Measurements from ENCODE around the gene RIN1. TPM values are rescaled to one million over a fixed set of nuclear protein-coding genes. Genes with fewer than 3 reads are reported as not detected.

RIN1 gene
- total and polyA plus RNA-seq, 9 of the 15 experiments (the other 6 are each of a cell fraction or from before 2014, with no cell fraction given), result 0.01 to 1.2 (median 0.45) TPM; not detected in 1

- no peak for FAIRE-seq
- intact Hi-C loops (cut with micrococcal nuclease), result no loop called here
- H3K4me3 ChIP-seq, result peak overlapping the region; percentile 67
- WGBS (ENCODE audit: insufficient coverage, low coverage, missing lambda C conversion rate), result 69% methylated on average over 68 of the region's 68 CpGs
- H3K27me3 ChIP-seq (ENCODE audit: control insufficient read depth in 2 of 2, insufficient read depth in 2 of 2, low read length in 2 of 2), result no peaks in the 10 kb centered on the region
- H3K4me1 ChIP-seq (replicated peaks in 1 of 2; ENCODE audit: control insufficient read depth in 2 of 2, insufficient read depth in 2 of 2, low read length in 2 of 2), result peaks cover 28 to 40% of the 10 kb centered on the region in 2 experiments
- no peak for ATAC-seq
- peak overlapping the region; percentile 57; the same call in 2 of the 3 replicates for H3K27ac ChIP-seq (ENCODE audit: extremely low read depth, low read depth, low read length)
- peaks cover 15% of the 10 kb centered on the region; the same call in 2 of the 3 replicates for H3K36me3 ChIP-seq (ENCODE audit: control insufficient read depth, insufficient read depth, low read length)
- no peaks in the 10 kb centered on the region for H4K20me1 ChIP-seq (replicated peaks; ENCODE audit: control insufficient read depth, insufficient read depth, low read length)
- peak overlapping the region; percentile 64 to 99 for H3K9ac ChIP-seq (ENCODE audit: insufficient read depth in 1 of 2, low read depth in 2 of 2, low read length in 2 of 2)
- DNase-seq (ENCODE audit: extremely low read depth in 1 of 4, low spot score in 3 of 4), result no peak
- ChIA-PET POLR2A (interaction anchor here (0.7 to 2.0 kb wide), 5 partner anchors 14 to 524 kb away, joined by 3 to 12 read pairs (median 5); partner anchors contain the start of gene YIF1A), CTCF (ENCODE audit: low intra/inter-chr PET ratio) (no interaction called here)
- H3K79me2 ChIP-seq (ENCODE audit: control insufficient read depth, insufficient read depth, low read length), result peaks cover 23% of the 10 kb centered on the region
- H3K9me3 ChIP-seq (replicated peaks; ENCODE audit: control insufficient read depth, insufficient read depth, low read depth, low read length), result no peaks in the 10 kb centered on the region
- H3K9me1 ChIP-seq (ENCODE audit: control insufficient read depth, insufficient read depth, low read length), result no peaks in the 10 kb centered on the region
- no TSS peak for BruUV-seq (replicated peaks)
- peak overlapping the region; percentile 95 for H3K4me2 ChIP-seq (ENCODE audit: insufficient read depth, low read length)
- in situ Hi-C loops (cut with MboI), result no loop called here
- H2AFZ ChIP-seq (ENCODE audit: low read depth, low read length), result peak overlapping the region; percentile 97
- TF ChIP-seq CBX3 (IDR thresholded peaks at IDR 0.05; ENCODE audit: borderline replicate concordance in 1 of 2, low read length in 2 of 2), result no peak
- TF ChIP-seq RCOR1 (IDR thresholded peaks at IDR 0.05; ENCODE audit: borderline replicate concordance in 1 of 2, low read depth in 2 of 2, low read length in 2 of 2), result no peak
- 0 out of 2 replicates have a peak, but pooled peaks have one; percentile 21 for TF ChIP-seq ZFX (CRISPR knock-in tag; IDR thresholded peaks at IDR 0.05)
- peak; percentile 58 for TF ChIP-seq FIP1L1 (IDR thresholded peaks at IDR 0.05; ENCODE audit: low read depth, low read length, poor library complexity, severe bottlenecking)
- peak; percentile 85 for TF ChIP-seq ZBTB33 (CRISPR knock-in tag; IDR thresholded peaks at IDR 0.05)
- 0 out of 2 replicates have a peak, but pooled peaks have one; percentile 15 for TF ChIP-seq MBD1 (CRISPR knock-in tag; IDR thresholded peaks at IDR 0.05)
- no peak for TF ChIP-seq DEAF1 (CRISPR knock-in tag; IDR thresholded peaks at IDR 0.05)
- TF ChIP-seq GATAD2A (IDR thresholded peaks at IDR 0.05), result 0 out of 2 replicates have a peak, but pooled peaks have one; percentile 9
- TF ChIP-seq HNRNPL (IDR thresholded peaks at IDR 0.05; ENCODE audit: low read depth, low read length), result 0 out of 2 replicates have a peak, but pooled peaks have one; percentile 48
- TF ChIP-seq ZNF408 (CRISPR knock-in tag; IDR thresholded peaks at IDR 0.05; ENCODE audit: low read depth), result no peak
- 0 out of 2 replicates have a peak, but pooled peaks have one; percentile 18 for TF ChIP-seq ZNF282 (CRISPR knock-in tag; IDR thresholded peaks at IDR 0.05)
- TF ChIP-seq CREB1 (IDR thresholded peaks at IDR 0.05), result no peak
- 0 out of 2 replicates have a peak, but pooled peaks have one; percentile 34 for TF ChIP-seq CREB1 (CRISPR knock-in tag; IDR thresholded peaks at IDR 0.05)
Measured at GRCh38 chr11:66346476-66347424, 10.5 kb upstream of the RIN1 start.

Data from K562 (cell line).